SK-N-SH (cell line): ENCODE results near the gene IRX2. TPM values are rescaled to one million over a fixed set of nuclear protein-coding genes. Genes with fewer than 3 reads are reported as not detected.

Experiments
- CTCF ChIA-PET: fragments of 300-600, 350-600 bp; formaldehyde crosslinking; extraction: SDS; loops from one replicate; lab custom pipeline; 2021; lab: Yijun Ruan, JAX
- POLR2A ChIA-PET: fragments of 350-600 bp; sonication (Branson Sonifier 250); formaldehyde crosslinking; extraction: SDS; loops from one replicate; lab custom pipeline; 2020; ENCODE audit warnings: antibody characterized with exemption, inconsistent platforms; lab: Yijun Ruan, JAX
- DNase-seq: peaks from one replicate; pipeline ENCODE4 v3.0.0; 2012
- H2AFZ ChIP-seq: fragments of 200-600 bp; sonication (generic); 2 replicates; pipeline ENCODE4 v1.8.1; 2016; ENCODE audit warnings: antibody characterized with exemption, mild to moderate bottlenecking, low read depth
- H3F3A ChIP-seq: fragments of 200-600 bp; sonication (generic); replicated peaks from 2 replicates; pipeline ENCODE3; 2016; ENCODE audit warnings: antibody characterized with exemption, mild to moderate bottlenecking; ENCODE audit not compliant: insufficient read depth
- H3K27ac ChIP-seq, 2 experiments: fragments of 200-500 bp in 1 of 2; fragments of 200-600 bp in 1 of 2; sonication (Bioruptor generic) in 1 of 2; sonication (generic), shearing (Covaris generic) in 1 of 2; 2 replicates each; pipeline versions ENCODE4 v1.5.1 to v1.6.1; 2014 to 2016; ENCODE audit warnings: low read depth in 2 of 2, inconsistent platforms in 1 of 2, low read length in 1 of 2, mild to moderate bottlenecking in 1 of 2, mixed read lengths in 1 of 2
- H3K27me3 ChIP-seq: fragments of 200-600 bp; sonication (generic), shearing (Covaris generic); 2 replicates; pipeline ENCODE4 v1.6.1; 2016; ENCODE audit warnings: mixed run types; ENCODE audit not compliant: insufficient read depth
- H3K36me3 ChIP-seq, 2 experiments: fragments of 200-500 bp in 1 of 2; fragments of 200-600 bp in 1 of 2; sonication (Bioruptor generic) in 1 of 2; sonication (generic) in 1 of 2; replicated peaks in 1 of 2; 2 replicates each; pipeline versions ENCODE3 to v1.5.1; 2014 to 2016; ENCODE audit warnings: low read length in 1 of 2, mild to moderate bottlenecking in 1 of 2; ENCODE audit not compliant: insufficient read depth in 2 of 2, control insufficient read depth in 1 of 2
- H3K4me1 ChIP-seq, 2 experiments: fragments of 200-500 bp in 1 of 2; fragments of 200-600 bp in 1 of 2; sonication (Bioruptor generic) in 1 of 2; sonication (generic), shearing (Covaris generic) in 1 of 2; 2 replicates each; pipeline versions ENCODE4 v1.5.1 to v1.6.1; 2014 to 2016; ENCODE audit warnings: low read depth in 1 of 2, low read length in 1 of 2, mixed run types in 1 of 2; ENCODE audit not compliant: insufficient read depth in 2 of 2, control insufficient read depth in 1 of 2
- H3K4me2 ChIP-seq: fragments of 200-600 bp; sonication (generic), shearing (Covaris generic); 2 replicates; pipeline ENCODE4 v1.6.1; 2017; ENCODE audit warnings: mixed run types
- H3K4me3 ChIP-seq, 2 experiments: fragments of 200-500 bp in 1 of 2; fragments of 200-600 bp in 1 of 2; sonication (Bioruptor generic) in 1 of 2; sonication (generic), shearing (Covaris generic) in 1 of 2; 2 replicates each; pipeline versions ENCODE4 v1.5.1 to v1.8.1; 2014 to 2016; ENCODE audit warnings: low read depth in 2 of 2, inconsistent platforms in 1 of 2, low read length in 1 of 2, mild to moderate bottlenecking in 1 of 2, mixed read lengths in 1 of 2, moderate library complexity in 1 of 2
- H3K79me2 ChIP-seq: fragments of 200-600 bp; sonication (generic); 2 replicates; pipeline ENCODE4 v1.8.1; 2017; ENCODE audit warnings: mild to moderate bottlenecking; ENCODE audit not compliant: insufficient read depth
- H3K9ac ChIP-seq: fragments of 200-600 bp; sonication (generic); 2 replicates; pipeline ENCODE4 v1.6.1; 2017; ENCODE audit warnings: mixed run types
- H3K9me2 ChIP-seq: fragments of 200-600 bp; sonication (generic); 2 replicates; pipeline ENCODE4 v1.6.1; 2017; ENCODE audit warnings: mixed run types
- H3K9me3 ChIP-seq: fragments of 200-600 bp; sonication (generic); 2 replicates; pipeline ENCODE4 v1.6.1; 2017; ENCODE audit warnings: mixed run types, mild to moderate bottlenecking, moderate library complexity
- H4K20me1 ChIP-seq: fragments of 200-600 bp; sonication (generic); 2 replicates; pipeline ENCODE4 v1.6.1; 2017; ENCODE audit warnings: mild to moderate bottlenecking, mixed run types; ENCODE audit not compliant: insufficient read depth
- CHD2 ChIP-seq: fragments of 150-350 bp; IDR thresholded peaks from 2 replicates; pipeline ENCODE4 v1.6.1; 2018; ENCODE audit warnings: low read length; ENCODE audit not compliant: partially characterized antibody
- CTCF ChIP-seq: fragments of 200-600 bp; sonication (generic); IDR thresholded peaks from 2 replicates; pipeline ENCODE4 v1.6.1; 2017; ENCODE audit warnings: antibody characterized with exemption, mild to moderate bottlenecking, moderate library complexity
- EP300 ChIP-seq, 2 experiments: IDR thresholded peaks; 2 replicates each; pipeline versions ENCODE4 v1.4.0 to v1.6.1; 2012; ENCODE audit warnings: borderline replicate concordance in 1 of 2, low read depth in 1 of 2, low read length in 1 of 2
- MAX ChIP-seq: IDR thresholded peaks from 2 replicates; pipeline ENCODE4 v1.4.0; 2012; ENCODE audit warnings: low read depth
- MXI1 ChIP-seq: IDR thresholded peaks from 2 replicates; pipeline ENCODE4 v1.6.1; 2012; ENCODE audit warnings: mild to moderate bottlenecking, low read depth, low read length, improper control_type of control experiment
- NFIC ChIP-seq: IDR thresholded peaks from 2 replicates; pipeline ENCODE4 v1.4.0; 2012; ENCODE audit warnings: borderline replicate concordance
- NRF1 ChIP-seq: IDR thresholded peaks from 2 replicates; pipeline ENCODE4 v1.6.1; 2012; ENCODE audit warnings: low read depth, mild to moderate bottlenecking, low read length
- PBX3 ChIP-seq: IDR thresholded peaks from 2 replicates; pipeline ENCODE4; 2012
- RCOR1 ChIP-seq: fragments of 150-350 bp; IDR thresholded peaks from 2 replicates; pipeline ENCODE4 v1.6.1; 2017; ENCODE audit warnings: antibody characterized with exemption, low read length
- RFX5 ChIP-seq: IDR thresholded peaks from 2 replicates; pipeline ENCODE4 v1.6.1; 2012; ENCODE audit warnings: mild to moderate bottlenecking, improper control_type of control experiment, low read length
- RXRA ChIP-seq: IDR thresholded peaks from 2 replicates; pipeline ENCODE4 v1.4.0; 2012; ENCODE audit warnings: low read depth, mild to moderate bottlenecking, borderline replicate concordance
- SIN3A ChIP-seq: IDR thresholded peaks from 2 replicates; pipeline ENCODE4 v1.6.1; 2012; ENCODE audit warnings: low read depth, mild to moderate bottlenecking, low read length, moderate library complexity, borderline replicate concordance
- SMC3 ChIP-seq: IDR thresholded peaks from 2 replicates; pipeline ENCODE4 v1.6.1; 2012; ENCODE audit warnings: low read depth, low read length, improper control_type of control experiment
- TAF1 ChIP-seq: IDR thresholded peaks from 2 replicates; pipeline ENCODE4 v1.6.1; 2012; ENCODE audit warnings: low read depth, mild to moderate bottlenecking, low read length, moderate library complexity, borderline replicate concordance
- YY1 ChIP-seq: IDR thresholded peaks from 2 replicates; pipeline ENCODE4 v1.4.0; 2012; ENCODE audit warnings: low read depth, mild to moderate bottlenecking
- ZBTB33 ChIP-seq: IDR thresholded peaks from 2 replicates; pipeline ENCODE4 v1.4.0; 2012; ENCODE audit warnings: low read depth, borderline replicate concordance
- WGBS: methylation state at CpG from one replicate; pipeline ENCODE4 v1.1.6; 2017; ENCODE audit warnings: low lambda C conversion rate; 5-methylcytosine and 5-hydroxymethylcytosine counted together
- polyA plus RNA-seq, 3 experiments: library from polyadenylated mRNA; depleted of rRNA; stranded (reverse); fragments of >200 nt; gene quantifications; 2 replicates each; pipeline ENCODE4 v1.2.3, GENCODE V29; 2012

IRX2 gene
- polyA plus RNA-seq, 1 of the 3 experiments (the other 2 are of a cell fraction) = not detected

GRCh38 chr5:2714026-2714425, 37.5 kb downstream of the IRX2 start:
- Histone ChIP-seq H3K4me1 (no peaks in the 10 kb centered on the region), H2AFZ (no peak overlapping the region), H3K9ac (no peak overlapping the region), H3K4me2 (no peak overlapping the region), H3K27ac (no peak overlapping the region), H3F3A (no peaks in the 10 kb centered on the region), H3K9me3 (no peaks in the 10 kb centered on the region), H3K9me2 (no peaks in the 10 kb centered on the region), H3K4me3 (no peak overlapping the region), H4K20me1 (no peaks in the 10 kb centered on the region), H3K36me3 (no peaks in the 10 kb centered on the region), H3K27me3 (peaks cover 9% of the 10 kb centered on the region; the same call in 1 of the 2 replicates), H3K79me2 (no peaks in the 10 kb centered on the region)
- CTCF ChIA-PET = interaction anchor here (1.2 kb wide), 1 partner anchor 12 kb away, joined by 4 read pairs; no protein-coding TSS in a partner anchor
- no peak for TF ChIP-seq RXRA
- TF ChIP-seq MXI1 = no peak
- no peak for TF ChIP-seq EP300 (IDR thresholded peaks at IDR 0.05; ENCODE audit: borderline replicate concordance in 1 of 2, low read depth in 1 of 2, low read length in 1 of 2)
- no peak for TF ChIP-seq RFX5
- TF ChIP-seq CTCF = no peak
- TF ChIP-seq MAX = no peak
- TF ChIP-seq TAF1 = no peak
- TF ChIP-seq PBX3 = no peak
- TF ChIP-seq CHD2 = no peak
- no peak for TF ChIP-seq YY1
- TF ChIP-seq SIN3A = no peak
- no peak for TF ChIP-seq ZBTB33
- no peak for TF ChIP-seq NRF1
- no peak for TF ChIP-seq SMC3
- no peak for TF ChIP-seq NFIC
- no peak for TF ChIP-seq RCOR1
- 3% methylated on average over 6 of the region's 6 CpGs for WGBS
- DNase-seq = no peak
- POLR2A ChIA-PET = no interaction called here
